ENCODE results near the gene ADH6. TPM values are rescaled to one million over a fixed set of nuclear protein-coding genes. Genes with fewer than 3 reads are reported as not detected.

The ADH6 gene
- total and polyA plus RNA-seq, 9 of the 15 experiments (the other 6 are each of a cell fraction or from before 2014, with no cell fraction given) = 0.13 TPM; not detected in 8

DNA sequence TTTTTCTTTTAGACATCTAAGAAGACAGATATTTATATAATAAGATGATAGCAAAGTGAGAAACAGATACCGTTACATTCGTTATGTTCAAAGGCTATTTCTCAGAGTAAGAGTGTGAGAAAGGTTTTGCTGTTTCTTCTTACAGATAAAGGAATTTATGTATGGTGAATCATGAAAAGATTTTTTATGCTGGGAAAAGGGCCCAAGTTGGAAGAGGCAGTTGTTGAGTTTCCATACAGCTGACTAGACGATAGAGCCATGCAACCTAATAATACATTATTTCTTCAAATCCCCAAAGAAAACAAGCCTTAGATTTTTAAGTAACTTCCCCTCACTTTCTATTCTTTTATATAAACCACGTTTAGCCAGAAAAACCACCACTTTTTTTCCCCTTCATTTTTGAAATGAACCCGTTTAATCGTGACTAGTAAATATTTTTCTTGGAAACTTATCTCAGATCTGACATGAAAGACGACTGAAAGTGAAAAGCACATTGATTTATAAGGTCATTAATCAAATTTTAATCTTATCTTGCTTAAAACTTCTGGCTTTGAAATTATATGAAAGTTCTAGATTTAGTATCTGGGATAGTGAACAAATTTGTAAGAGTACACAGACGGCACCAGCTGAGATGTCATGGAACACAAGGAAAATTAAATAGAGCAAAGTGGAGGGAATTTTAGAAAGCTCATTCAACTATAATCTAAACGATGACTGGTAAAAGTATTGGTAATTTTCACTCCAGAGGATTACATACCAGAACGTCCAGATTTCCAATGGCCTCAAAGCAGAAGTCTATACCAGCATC, 10.9 kb downstream of the ADH6 start (continued):
- TF ChIP-seq, protein P1, sequence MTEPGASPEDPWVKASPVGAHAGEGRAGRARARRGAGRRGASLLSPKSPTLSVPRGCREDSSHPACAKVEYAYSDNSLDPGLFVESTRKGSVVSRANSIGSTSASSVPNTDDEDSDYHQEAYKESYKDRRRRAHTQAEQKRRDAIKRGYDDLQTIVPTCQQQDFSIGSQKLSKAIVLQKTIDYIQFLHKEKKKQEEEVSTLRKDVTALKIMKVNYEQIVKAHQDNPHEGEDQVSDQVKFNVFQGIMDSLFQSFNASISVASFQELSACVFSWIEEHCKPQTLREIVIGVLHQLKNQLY (CRISPR knock-in tag; conservative IDR thresholded peaks at IDR 0.05) = no peak

DNA sequence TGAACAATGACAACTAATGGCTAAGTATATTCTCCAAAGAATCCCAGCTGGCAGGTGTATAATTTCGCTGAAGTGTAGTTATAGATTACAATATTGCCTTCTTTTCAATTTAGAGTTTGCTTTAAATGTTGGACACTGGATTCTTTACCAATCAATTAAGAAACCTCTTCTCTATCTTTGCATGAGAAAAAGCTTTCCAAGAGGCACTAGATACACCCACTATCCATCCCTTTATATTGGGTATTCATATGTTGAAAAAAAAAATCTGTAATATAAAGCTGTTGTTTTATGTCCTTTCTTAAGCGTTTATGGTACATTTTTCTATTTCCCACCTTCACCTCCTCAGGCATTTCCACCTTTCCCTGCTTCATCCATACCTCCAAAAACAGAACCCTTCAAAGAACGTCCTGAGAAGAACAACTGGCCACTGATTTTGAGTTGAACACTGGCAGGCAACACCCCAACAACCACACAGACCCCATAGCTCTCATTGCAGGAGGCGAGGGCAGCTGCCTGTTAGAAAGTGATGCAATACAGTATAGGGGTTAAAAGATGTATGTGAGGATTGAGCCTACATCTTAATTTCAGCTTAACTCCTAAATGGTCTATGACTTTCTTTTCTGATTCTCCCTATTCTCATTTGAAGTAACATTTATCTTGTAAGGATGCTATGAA, 11.8 kb downstream of the ADH6 start:
- Histone ChIP-seq H3K27ac (ENCODE audit: extremely low read depth, low read depth, low read length) (no peak overlapping the region), H3K4me2 (ENCODE audit: insufficient read depth, low read length) (no peak overlapping the region), H3K79me2 (ENCODE audit: control insufficient read depth, insufficient read depth, low read length) (no peaks in the 10 kb centered on the region), H3K9me1 (ENCODE audit: control insufficient read depth, insufficient read depth, low read length) (no peaks in the 10 kb centered on the region), H3K4me3 (no peak overlapping the region), H3K9me3 (replicated peaks; ENCODE audit: control insufficient read depth, insufficient read depth, low read depth, low read length) (no peaks in the 10 kb centered on the region), H3K9ac (ENCODE audit: insufficient read depth in 1 of 2, low read depth in 2 of 2, low read length in 2 of 2) (no peak overlapping the region), H3K27me3 (ENCODE audit: control insufficient read depth in 2 of 2, insufficient read depth in 2 of 2, low read length in 2 of 2) (no peaks in the 10 kb centered on the region), H2AFZ (ENCODE audit: low read depth, low read length) (no peak overlapping the region), H3K4me1 (replicated peaks in 1 of 2; ENCODE audit: control insufficient read depth in 2 of 2, insufficient read depth in 2 of 2, low read length in 2 of 2) (no peaks in the 10 kb centered on the region), H3K36me3 (ENCODE audit: control insufficient read depth, insufficient read depth, low read length) (no peaks in the 10 kb centered on the region), H4K20me1 (replicated peaks; ENCODE audit: control insufficient read depth, insufficient read depth, low read length) (no peaks in the 10 kb centered on the region)
- POLR2A ChIA-PET = no interaction called here
- WGBS (ENCODE audit: insufficient coverage, low coverage, missing lambda C conversion rate) = 3% methylated on average over 4 of the region's 4 CpGs
- FAIRE-seq = no peak
- CTCF ChIA-PET (ENCODE audit: low intra/inter-chr PET ratio) = no interaction called here
- intact Hi-C loops (cut with micrococcal nuclease) (no loop called here), in situ Hi-C loops (cut with MboI) (no loop called here)
- no peak for DNase-seq (ENCODE audit: extremely low read depth in 1 of 4, low spot score in 3 of 4)
- no TSS peak for BruUV-seq (replicated peaks)
- TF ChIP-seq HMG20A (CRISPR knock-in tag; conservative IDR thresholded peaks at IDR 0.05) = no peak
- TF ChIP-seq CEBPG (CRISPR knock-in tag; IDR thresholded peaks at IDR 0.05) = no peak
- TF ChIP-seq CEBPG (tag; conservative IDR thresholded peaks at IDR 0.05 in 1 of 2, IDR thresholded peaks at IDR 0.05 in 1 of 2) = peak in 1 of 2 experiments; percentile 55; a peak in 1 of 4 replicates
- ATAC-seq = no peak

All from K562 (cell line).